GM21619 (cell line): Measurements from ENCODE around the gene TENM3.

Experiments used
- ATAC-seq: cut with Tn5 transposase; IDR thresholded peaks from one replicate; pipeline ENCODE4 v1.9.1; 2021; ENCODE audit not compliant: unreplicated experiment

Gene TENM3

GRCh38 chr4:182553653-182554052, 310.5 kb downstream of the TENM3 start:
- no peak for ATAC-seq

GRCh38 chr4:182554736-182555135, 311.5 kb downstream of the TENM3 start:
- ATAC-seq = no peak

GRCh38 chr4:182555997-182556418, 312.8 kb downstream of the TENM3 start:
- no peak for ATAC-seq

- ATAC-seq = no peak
Observed at GRCh38 chr4:182556580-182556979, 313.4 kb downstream of the TENM3 start.

GRCh38 chr4:182560358-182560757, 317.2 kb downstream of the TENM3 start:
- ATAC-seq = no peak

GRCh38 chr4:182562350-182562749, 319.1 kb downstream of the TENM3 start:
- peak; percentile 52 for ATAC-seq

GRCh38 chr4:182564724-182565369, 321.6 kb downstream of the TENM3 start:
- ATAC-seq = no peak

GRCh38 chr4:182567119-182567518, 323.9 kb downstream of the TENM3 start:
- no peak for ATAC-seq

GRCh38 chr4:182569561-182569960, 326.4 kb downstream of the TENM3 start:
- ATAC-seq = no peak

GRCh38 chr4:182574706-182575105, 331.5 kb downstream of the TENM3 start:
- ATAC-seq = no peak

- no peak for ATAC-seq
Observed at GRCh38 chr4:182575225-182575624, 332.0 kb downstream of the TENM3 start.

GRCh38 chr4:182576601-182577289, 333.5 kb downstream of the TENM3 start:
- no peak for ATAC-seq

- no peak for ATAC-seq
Observed at GRCh38 chr4:182577411-182577810, 334.2 kb downstream of the TENM3 start.

GRCh38 chr4:182578402-182578801, 335.2 kb downstream of the TENM3 start:
- no peak for ATAC-seq

- ATAC-seq = no peak
Observed at GRCh38 chr4:182582245-182582644, 339.0 kb downstream of the TENM3 start.

GRCh38 chr4:182583703-182584415, 340.7 kb downstream of the TENM3 start:
- ATAC-seq = no peak

GRCh38 chr4:182585321-182585720, 342.1 kb downstream of the TENM3 start:
- ATAC-seq = no peak

- no peak for ATAC-seq
Observed at GRCh38 chr4:182589100-182589499, 345.9 kb downstream of the TENM3 start.

- ATAC-seq = no peak
Observed at GRCh38 chr4:182593402-182593801, 350.2 kb downstream of the TENM3 start.

- no peak for ATAC-seq
Observed at GRCh38 chr4:182593864-182594263, 350.7 kb downstream of the TENM3 start.

GRCh38 chr4:182600093-182600492, 356.9 kb downstream of the TENM3 start:
- no peak for ATAC-seq

GRCh38 chr4:182600856-182601255, 357.7 kb downstream of the TENM3 start:
- ATAC-seq = no peak
